Uterus (tissue), 4 donors: ENCODE data around the gene C2orf81. TPM values are rescaled to one million over a fixed set of nuclear protein-coding genes. Genes with fewer than 3 reads are reported as not detected.

ENCODE experiments used
- DNase-seq, 2 donors: peaks; one replicate each; pipeline ENCODE4 v3.0.0-alpha.2; 2019 to 2020
- H3K27ac ChIP-seq, 2 donors: fragments of 200-600 bp; sonication (generic); 1 replicate in 1 of 2; 2 replicates in 1 of 2; pipeline ENCODE4 v1.5.1; 2016 to 2018
- H3K27me3 ChIP-seq, 2 donors: fragments of 200-600 bp; sonication (generic); one replicate each; pipeline ENCODE4 v1.5.1; 2018 to 2019; ENCODE audit warnings: control low read depth in 1 of 2
- H3K36me3 ChIP-seq, 2 donors: fragments of 200-600 bp; sonication (generic); one replicate each; pipeline ENCODE4 v1.5.1; 2019; ENCODE audit warnings: control low read depth in 1 of 2
- H3K4me1 ChIP-seq, 2 donors: fragments of 200-600 bp; sonication (generic); one replicate each; pipeline ENCODE4 v1.5.1; 2018 to 2019; ENCODE audit warnings: control low read depth in 1 of 2
- H3K4me3 ChIP-seq, 2 donors: fragments of 200-600 bp; sonication (generic); 1 replicate in 1 of 2; 2 replicates in 1 of 2; pipeline ENCODE4 v1.5.1; 2018 to 2019; ENCODE audit warnings: mild to moderate bottlenecking in 1 of 2
- H3K9me3 ChIP-seq, 2 donors: fragments of 200-600 bp; sonication (generic); one replicate each; pipeline ENCODE4 v1.5.1; 2019; ENCODE audit warnings: control low read depth in 1 of 2
- POLR2A ChIP-seq, 2 donors: fragments of 450-650 bp; IDR thresholded peaks; one replicate each; pipeline ENCODE4 v1.6.1; 2016; ENCODE audit warnings: antibody characterized with exemption in 2 of 2, mild to moderate bottlenecking in 1 of 2, moderate library complexity in 1 of 2
- intact Hi-C: fragments of 100-400 bp; cut with DNase I; formaldehyde crosslinking; loops from one replicate; pipeline ENCODE4 v1.15.1; 2023; ENCODE audit warnings: low total_unique reads
- total RNA-seq, 4 donors: library from RNA; depleted of rRNA in 3 of 4; stranded (reverse); fragments of >200 nt in 3 of 4; gene quantifications; one replicate each; pipeline versions ENCODE4 v1.1.0 to v1.2.4, GENCODE V29; 2014 to 2023
- TF ChIP-seq, protein P1 (sequence below), 4 experiments: fragments of 200-600 bp in 2 of 4; fragments of 450-650 bp in 2 of 4; sonication (generic) in 2 of 4; IDR thresholded peaks; one replicate each; pipeline ENCODE4 v1.5.1; 2016 to 2019; ENCODE audit warnings: antibody characterized with exemption in 4 of 4, mild to moderate bottlenecking in 2 of 4, moderate library complexity in 1 of 4
- donor health status: DM: yes; HTN: yes; CAD: no.

Gene C2orf81
- total RNA-seq, 4 donors from 2014 or later = 2.1 to 5.7 (median 2.9) TPM; not detected in 1

DNA sequence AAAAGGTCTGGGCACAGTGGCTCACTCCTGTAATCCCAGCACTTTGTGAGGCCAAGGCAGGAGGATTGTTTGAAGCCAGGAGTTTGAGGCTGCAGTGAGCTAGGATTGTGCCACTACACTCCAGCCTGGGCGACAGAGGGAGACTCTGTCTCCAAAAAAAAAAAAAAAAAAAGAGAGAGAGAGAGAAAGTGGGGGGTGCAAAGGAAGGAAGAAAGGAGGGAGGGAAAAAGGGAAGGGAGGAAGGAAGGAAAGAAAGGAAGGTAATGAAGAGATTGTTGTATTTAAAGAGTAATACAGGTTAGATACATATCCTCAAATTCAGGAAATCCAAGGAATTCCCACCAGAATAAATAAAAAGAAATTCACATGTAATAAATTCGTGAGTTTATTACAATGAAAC, 19.5 kb downstream of the C2orf81 start:
- intact Hi-C loops = no loop called here
- Histone ChIP-seq H3K4me3 (no peak overlapping the region), H3K27me3 (no peaks in the 10 kb centered on the region), H3K36me3 (no peaks in the 10 kb centered on the region), H3K4me1 (no peaks in the 10 kb centered on the region), H3K9me3 (no peaks in the 10 kb centered on the region), H3K27ac (no peak overlapping the region)
- DNase-seq = no peak
- no peak for TF ChIP-seq POLR2A (IDR thresholded peaks at IDR 0.05)
- TF ChIP-seq, protein P1, sequence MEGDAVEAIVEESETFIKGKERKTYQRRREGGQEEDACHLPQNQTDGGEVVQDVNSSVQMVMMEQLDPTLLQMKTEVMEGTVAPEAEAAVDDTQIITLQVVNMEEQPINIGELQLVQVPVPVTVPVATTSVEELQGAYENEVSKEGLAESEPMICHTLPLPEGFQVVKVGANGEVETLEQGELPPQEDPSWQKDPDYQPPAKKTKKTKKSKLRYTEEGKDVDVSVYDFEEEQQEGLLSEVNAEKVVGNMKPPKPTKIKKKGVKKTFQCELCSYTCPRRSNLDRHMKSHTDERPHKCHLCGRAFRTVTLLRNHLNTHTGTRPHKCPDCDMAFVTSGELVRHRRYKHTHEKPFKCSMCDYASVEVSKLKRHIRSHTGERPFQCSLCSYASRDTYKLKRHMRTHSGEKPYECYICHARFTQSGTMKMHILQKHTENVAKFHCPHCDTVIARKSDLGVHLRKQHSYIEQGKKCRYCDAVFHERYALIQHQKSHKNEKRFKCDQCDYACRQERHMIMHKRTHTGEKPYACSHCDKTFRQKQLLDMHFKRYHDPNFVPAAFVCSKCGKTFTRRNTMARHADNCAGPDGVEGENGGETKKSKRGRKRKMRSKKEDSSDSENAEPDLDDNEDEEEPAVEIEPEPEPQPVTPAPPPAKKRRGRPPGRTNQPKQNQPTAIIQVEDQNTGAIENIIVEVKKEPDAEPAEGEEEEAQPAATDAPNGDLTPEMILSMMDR (IDR thresholded peaks at IDR 0.05) = no peak

GRCh38 chr2:74399785-74400184, 21.6 kb downstream of the C2orf81 start:
- no peak for DNase-seq
- H3K4me3 ChIP-seq = no peak overlapping the region
- H3K27me3 ChIP-seq = no peaks in the 10 kb centered on the region
- intact Hi-C loops = no loop called here
- TF ChIP-seq, protein P1 (IDR thresholded peaks at IDR 0.05) = peak in 1 of 4 experiments; percentile 12
- no peak for TF ChIP-seq POLR2A (IDR thresholded peaks at IDR 0.05)
- no peaks in the 10 kb centered on the region for H3K36me3 ChIP-seq
- no peak overlapping the region for H3K27ac ChIP-seq
- H3K4me1 ChIP-seq = no peaks in the 10 kb centered on the region
- no peaks in the 10 kb centered on the region for H3K9me3 ChIP-seq

DNA sequence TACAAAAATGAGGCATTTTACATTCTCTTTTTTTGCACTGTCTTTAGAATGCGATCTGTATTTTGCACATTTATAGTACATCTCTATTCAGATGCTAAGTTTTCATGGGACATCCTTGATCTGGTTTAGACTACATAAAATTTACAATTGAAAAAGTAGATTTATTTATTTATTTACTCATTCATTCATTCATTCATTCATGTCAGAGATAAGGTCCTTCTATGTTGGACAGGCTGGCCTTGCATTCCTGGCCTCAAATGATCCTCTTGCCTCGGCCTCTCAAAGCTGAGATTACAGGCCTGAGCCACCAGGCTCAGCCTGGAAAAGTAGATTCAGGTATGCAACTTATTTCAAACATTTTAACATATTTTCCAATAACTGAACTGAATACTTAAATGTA, 25.3 kb downstream of the C2orf81 start:
- intact Hi-C loops = no loop called here
- Histone ChIP-seq H3K9me3 (no peaks in the 10 kb centered on the region), H3K4me3 (no peak overlapping the region), H3K27ac (no peak overlapping the region), H3K4me1 (no peaks in the 10 kb centered on the region), H3K27me3 (no peaks in the 10 kb centered on the region), H3K36me3 (no peaks in the 10 kb centered on the region)
- DNase-seq = no peak
- TF ChIP-seq POLR2A (IDR thresholded peaks at IDR 0.05) = no peak
- TF ChIP-seq, protein P1 (IDR thresholded peaks at IDR 0.05) = no peak

DNA sequence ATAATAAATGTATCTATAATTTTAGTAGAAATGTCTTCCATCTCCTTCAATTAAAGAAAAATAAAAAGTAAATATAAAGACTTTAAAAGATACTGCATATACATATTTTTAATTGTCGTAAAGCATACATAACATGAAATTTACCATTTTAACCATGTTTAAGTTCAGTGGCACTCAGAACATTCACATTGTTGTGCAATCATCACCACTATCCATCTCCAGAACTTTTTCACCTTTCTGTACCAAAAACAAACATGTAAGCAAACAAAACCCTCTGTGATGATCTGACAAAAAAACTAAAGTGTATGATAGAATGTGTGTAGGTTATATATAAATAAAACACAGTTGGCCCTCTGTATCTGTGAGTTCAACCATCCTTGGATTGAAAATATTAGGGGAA, 27.9 kb downstream of the C2orf81 start:
- H3K27ac ChIP-seq = no peak overlapping the region
- H3K4me3 ChIP-seq = no peak overlapping the region
- DNase-seq = no peak
- no peaks in the 10 kb centered on the region for H3K27me3 ChIP-seq
- intact Hi-C loops = no loop called here
- no peaks in the 10 kb centered on the region for H3K36me3 ChIP-seq
- H3K9me3 ChIP-seq = no peaks in the 10 kb centered on the region
- H3K4me1 ChIP-seq = peaks cover 0 to 11% of the 10 kb centered on the region in 2 donors
- no peak for TF ChIP-seq POLR2A (IDR thresholded peaks at IDR 0.05)
- TF ChIP-seq, protein P1 (IDR thresholded peaks at IDR 0.05) = no peak

DNA sequence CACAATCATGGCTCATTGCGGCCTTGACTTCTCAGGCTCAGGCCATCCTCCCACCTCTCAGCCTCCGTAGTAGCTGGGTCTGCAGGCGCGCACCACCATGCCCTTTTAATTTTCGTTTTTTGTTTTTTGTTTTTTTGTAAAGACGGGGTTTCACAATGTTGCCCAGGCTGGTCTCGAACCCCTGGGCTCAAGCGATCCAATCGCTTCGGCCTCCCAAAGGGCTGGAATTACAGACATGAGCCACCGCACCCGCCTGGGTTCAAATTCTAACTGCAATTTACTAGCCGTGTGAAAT, 29.0 kb downstream of the C2orf81 start:
- H3K9me3 ChIP-seq = no peaks in the 10 kb centered on the region
- peak overlapping the region in 1 of 2 donors; percentile 91 for H3K4me3 ChIP-seq
- intact Hi-C loops = no loop called here
- H3K27me3 ChIP-seq = no peaks in the 10 kb centered on the region
- no peak for DNase-seq
- peak overlapping the region in 1 of 2 donors; percentile 92 for H3K27ac ChIP-seq
- TF ChIP-seq, protein P1 (IDR thresholded peaks at IDR 0.05) = no peak
- TF ChIP-seq POLR2A (IDR thresholded peaks at IDR 0.05) = no peak
- peaks cover 0 to 15% of the 10 kb centered on the region in 2 donors for H3K4me1 ChIP-seq
- no peaks in the 10 kb centered on the region for H3K36me3 ChIP-seq
